Measurements from ENCODE around the gene CACNA1C. TPM values are rescaled to one million over a fixed set of nuclear protein-coding genes. Genes with fewer than 3 reads are reported as not detected.

Gene CACNA1C
- total RNA-seq, 1 experiment from 2014 or later, result 1.1 TPM

- no peak overlapping the region for H2AK5ac ChIP-seq (ENCODE audit: insufficient read length, low read length)
- Mint-ChIP-seq H3K27ac (no peak overlapping the region; a peak in 1 of 7 replicates), H3K36me3 (ENCODE audit: insufficient read depth in 1 of 3, low read depth in 3 of 3) (no peaks in the 10 kb centered on the region), H3K27me3 (ENCODE audit: low read depth) (no peaks in the 10 kb centered on the region; the same call in 1 of the 2 replicates), H3K4me1 (no peaks in the 10 kb centered on the region), H3K9me3 (no peaks in the 10 kb centered on the region), H3K4me3 (no peak overlapping the region)
- H4K91ac ChIP-seq (ENCODE audit: insufficient read length, low read depth, low read length), result no peak overlapping the region
- no peak overlapping the region for H3K18ac ChIP-seq (ENCODE audit: insufficient read length, low read depth, low read length)
- no peak overlapping the region for H3K4me2 ChIP-seq (ENCODE audit: insufficient read depth, insufficient read length, low read length)
- no peak overlapping the region for H4K5ac ChIP-seq (ENCODE audit: insufficient read length, low read depth, low read length)
- no peaks in the 10 kb centered on the region for H3K79me1 ChIP-seq (ENCODE audit: insufficient read depth, low read depth, low read length, poor library complexity, severe bottlenecking)
- no peak overlapping the region for H4K8ac ChIP-seq (replicated peaks; ENCODE audit: insufficient read length, low read depth, low read length)
- H3K56ac ChIP-seq (ENCODE audit: insufficient read length, low read depth, low read length), result no peak overlapping the region
- no peak overlapping the region for H2BK5ac ChIP-seq (ENCODE audit: insufficient read length, low read length)
- no peak overlapping the region for H3T11ph ChIP-seq (ENCODE audit: low read length)
- no peak for DNase-seq
- H3K79me2 ChIP-seq (ENCODE audit: insufficient read depth, low read length), result no peaks in the 10 kb centered on the region
- H2BK20ac ChIP-seq (ENCODE audit: low read depth, low read length, poor library complexity, severe bottlenecking), result no peak overlapping the region
- no CpG with 5 or more reads among the region's 8 CpGs for WGBS (ENCODE audit: extremely low coverage, insufficient read length, low lambda C conversion rate)
- no peaks in the 10 kb centered on the region for H3K9me3 ChIP-seq (ENCODE audit: control insufficient read depth, low read depth, low read length)
- no peak overlapping the region for H3K23ac ChIP-seq (ENCODE audit: insufficient read length, low read depth, low read length)
- no peaks in the 10 kb centered on the region for H4K20me1 ChIP-seq (ENCODE audit: control insufficient read depth, insufficient read depth, insufficient read length)
- H3K14ac ChIP-seq (ENCODE audit: insufficient read depth, low read length), result no peak overlapping the region
- TF ChIP-seq CTCF (conservative IDR thresholded peaks at IDR 0.05), result no peak
- no peaks in the 10 kb centered on the region for H3K23me2 ChIP-seq (ENCODE audit: insufficient read length, low read depth, low read length, poor library complexity, severe bottlenecking)
- no peaks in the 10 kb centered on the region; the same call in 1 of the 2 replicates for H3K27me3 ChIP-seq (ENCODE audit: insufficient read depth, low read length)
- H2BK15ac ChIP-seq (ENCODE audit: low read depth, low read length), result no peak overlapping the region
- no peak overlapping the region for H2AFZ ChIP-seq (ENCODE audit: low read length)
- H3K4ac ChIP-seq (ENCODE audit: low read depth, low read length), result no peak overlapping the region
- no peak overlapping the region for H3K27ac ChIP-seq (ENCODE audit: insufficient read length, low read depth, low read length)
- no peak overlapping the region for H2BK120ac ChIP-seq (ENCODE audit: low read depth, low read length, poor library complexity, severe bottlenecking)
- no peak overlapping the region for H3K9ac ChIP-seq (ENCODE audit: extremely low read depth, insufficient read length, low read length)
- H3K4me1 ChIP-seq (ENCODE audit: insufficient read depth, low read length), result no peaks in the 10 kb centered on the region
- no peak overlapping the region for H2BK12ac ChIP-seq (ENCODE audit: insufficient read length, low read depth, low read length)
Observed at GRCh38 chr12:2494486-2495192, 441.9 kb downstream of the CACNA1C start.

Measured in H9 (cell line).